Measurements from ENCODE around the gene CHAD.
A peak's percentile ranks its signal among the peaks of the same experiment; 100 is the strongest.

The CHAD gene

GRCh38 chr17:50447870-50448595, 20.6 kb downstream of the CHAD start:
- no peaks in the 10 kb centered on the region for H3K9me3 ChIP-seq (ENCODE audit: low read depth, low read length)
- no peak overlapping the region for H3K9ac ChIP-seq (ENCODE audit: insufficient read length)
- H3K4me3 ChIP-seq: no peak overlapping the region
- no peak for DNase-seq (ENCODE audit: low read depth, low spot score)
- no peak overlapping the region for H3K27ac ChIP-seq
- no peak for TF ChIP-seq POLR2AphosphoS5 (IDR thresholded peaks at IDR 0.05; ENCODE audit: borderline replicate concordance, low read depth, low read length)
- no peak for TF ChIP-seq FOXP2 (optimal IDR thresholded peaks at IDR 0.05; ENCODE audit: control extremely low read depth, extremely low read length, insufficient read depth)
- no peak for TF ChIP-seq EZH2 (IDR thresholded peaks at IDR 0.05)
- no peaks in the 10 kb centered on the region for H3K36me3 ChIP-seq (ENCODE audit: insufficient read depth, low read length)

GRCh38 chr17:50445730-50446325, 22.9 kb downstream of the CHAD start:
- Histone ChIP-seq H3K36me3 (ENCODE audit: insufficient read depth, low read length) (no peaks in the 10 kb centered on the region), H3K4me3 (no peak overlapping the region), H3K9ac (ENCODE audit: insufficient read length) (no peak overlapping the region), H3K9me3 (ENCODE audit: low read depth, low read length) (no peaks in the 10 kb centered on the region), H3K27ac (no peak overlapping the region)
- no peak for DNase-seq (ENCODE audit: low read depth, low spot score)
- TF ChIP-seq POLR2AphosphoS5 (IDR thresholded peaks at IDR 0.05; ENCODE audit: borderline replicate concordance, low read depth, low read length) (no peak), FOXP2 (optimal IDR thresholded peaks at IDR 0.05; ENCODE audit: control extremely low read depth, extremely low read length, insufficient read depth) (no peak), EZH2 (IDR thresholded peaks at IDR 0.05) (no peak)

- no peak overlapping the region for H3K9ac ChIP-seq (ENCODE audit: insufficient read length)
- H3K27ac ChIP-seq: no peak overlapping the region
- DNase-seq (ENCODE audit: low read depth, low spot score): no peak
- no peaks in the 10 kb centered on the region for H3K36me3 ChIP-seq (ENCODE audit: insufficient read depth, low read length)
- TF ChIP-seq POLR2AphosphoS5 (IDR thresholded peaks at IDR 0.05; ENCODE audit: borderline replicate concordance, low read depth, low read length) (no peak), EZH2 (IDR thresholded peaks at IDR 0.05) (no peak), FOXP2 (optimal IDR thresholded peaks at IDR 0.05; ENCODE audit: control extremely low read depth, extremely low read length, insufficient read depth) (no peak)
- H3K9me3 ChIP-seq (ENCODE audit: low read depth, low read length): no peaks in the 10 kb centered on the region
- H3K4me3 ChIP-seq: no peak overlapping the region
Observed at GRCh38 chr17:50444841-50445715, 23.6 kb downstream of the CHAD start.

- Histone ChIP-seq H3K4me3 (peak overlapping the region; percentile 51), H3K9ac (ENCODE audit: insufficient read length) (peak overlapping the region; percentile 24), H3K36me3 (ENCODE audit: insufficient read depth, low read length) (no peaks in the 10 kb centered on the region), H3K9me3 (ENCODE audit: low read depth, low read length) (no peaks in the 10 kb centered on the region), H3K27ac (no peak overlapping the region; the same call in 1 of the 2 replicates)
- TF ChIP-seq FOXP2 (optimal IDR thresholded peaks at IDR 0.05; ENCODE audit: control extremely low read depth, extremely low read length, insufficient read depth) (no peak), EZH2 (IDR thresholded peaks at IDR 0.05) (no peak), POLR2AphosphoS5 (IDR thresholded peaks at IDR 0.05; ENCODE audit: borderline replicate concordance, low read depth, low read length) (no peak)
- no peak for DNase-seq (ENCODE audit: low read depth, low spot score)
Observed at GRCh38 chr17:50443505-50443974, 25.1 kb downstream of the CHAD start.

GRCh38 chr17:50440838-50441829, 27.5 kb downstream of the CHAD start:
- no peaks in the 10 kb centered on the region for H3K9me3 ChIP-seq (ENCODE audit: low read depth, low read length)
- TF ChIP-seq FOXP2 (optimal IDR thresholded peaks at IDR 0.05; ENCODE audit: control extremely low read depth, extremely low read length, insufficient read depth) (no peak), POLR2AphosphoS5 (IDR thresholded peaks at IDR 0.05; ENCODE audit: borderline replicate concordance, low read depth, low read length) (no peak), EZH2 (IDR thresholded peaks at IDR 0.05) (no peak)
- no peak for DNase-seq (ENCODE audit: low read depth, low spot score)
- H3K36me3 ChIP-seq (ENCODE audit: insufficient read depth, low read length): no peaks in the 10 kb centered on the region
- H3K27ac ChIP-seq: no peak overlapping the region
- no peak overlapping the region for H3K4me3 ChIP-seq
- H3K9ac ChIP-seq (ENCODE audit: insufficient read length): no peak overlapping the region

GRCh38 chr17:50440172-50440837, 28.4 kb downstream of the CHAD start:
- Histone ChIP-seq H3K4me3 (no peak overlapping the region), H3K27ac (no peak overlapping the region), H3K36me3 (ENCODE audit: insufficient read depth, low read length) (no peaks in the 10 kb centered on the region), H3K9ac (ENCODE audit: insufficient read length) (no peak overlapping the region), H3K9me3 (ENCODE audit: low read depth, low read length) (no peaks in the 10 kb centered on the region)
- DNase-seq (ENCODE audit: low read depth, low spot score): no peak
- TF ChIP-seq POLR2AphosphoS5 (IDR thresholded peaks at IDR 0.05; ENCODE audit: borderline replicate concordance, low read depth, low read length) (no peak), FOXP2 (optimal IDR thresholded peaks at IDR 0.05; ENCODE audit: control extremely low read depth, extremely low read length, insufficient read depth) (no peak), EZH2 (IDR thresholded peaks at IDR 0.05) (no peak)

- H3K4me3 ChIP-seq: no peak overlapping the region
- H3K9ac ChIP-seq (ENCODE audit: insufficient read length): no peak overlapping the region
- H3K27ac ChIP-seq: no peak overlapping the region
- no peak for DNase-seq (ENCODE audit: low read depth, low spot score)
- TF ChIP-seq POLR2AphosphoS5 (IDR thresholded peaks at IDR 0.05; ENCODE audit: borderline replicate concordance, low read depth, low read length): no peak
- no peak for TF ChIP-seq FOXP2 (optimal IDR thresholded peaks at IDR 0.05; ENCODE audit: control extremely low read depth, extremely low read length, insufficient read depth)
- TF ChIP-seq EZH2 (IDR thresholded peaks at IDR 0.05): no peak
- H3K9me3 ChIP-seq (ENCODE audit: low read depth, low read length): no peaks in the 10 kb centered on the region
- H3K36me3 ChIP-seq (ENCODE audit: insufficient read depth, low read length): no peaks in the 10 kb centered on the region
Observed at GRCh38 chr17:50439008-50439407, 29.7 kb downstream of the CHAD start.
